CD14-positive monocyte (primary cell): ENCODE measurements around the gene CKAP2L. TPM values are rescaled to one million over a fixed set of nuclear protein-coding genes. Genes with fewer than 3 reads are reported as not detected.

Experiments used
- DNase-seq, 3 donors: peaks; one replicate each; pipeline ENCODE4 v3.0.0-alpha.2; 2011 to 2022
- H2AFZ ChIP-seq: 2 replicates; pipeline ENCODE4 v1.6.0; 2012; ENCODE audit warnings: mild to moderate bottlenecking, low read depth, low read length, inconsistent platforms; ENCODE audit not compliant: insufficient read depth, poor library complexity, severe bottlenecking
- H3K27ac ChIP-seq, 2 donors: 1 replicate in 1 of 2; 2 replicates in 1 of 2; pipeline ENCODE4 v1.5.1; 2012 to 2013; ENCODE audit warnings: low read length in 2 of 2, control low read depth in 1 of 2, inconsistent platforms in 1 of 2, low read depth in 1 of 2, mild to moderate bottlenecking in 1 of 2
- H3K27me3 ChIP-seq, 2 donors: one replicate each; pipeline versions ENCODE4 v1.6.0 to v1.6.1; 2011 to 2013; ENCODE audit warnings: low read length in 2 of 2; ENCODE audit not compliant: control insufficient read depth in 2 of 2, insufficient read depth in 2 of 2
- H3K36me3 ChIP-seq, 2 donors: replicated peaks in 1 of 2; 1 replicate in 1 of 2; 2 replicates in 1 of 2; pipeline versions ENCODE4 v1.5.1 to v1.6.1; 2012 to 2013; ENCODE audit warnings: low read length in 2 of 2, control low read depth in 1 of 2, inconsistent platforms in 1 of 2, mild to moderate bottlenecking in 1 of 2; ENCODE audit not compliant: insufficient read depth in 2 of 2, control insufficient read depth in 1 of 2
- H3K4me1 ChIP-seq, 2 donors: 1 replicate in 1 of 2; 2 replicates in 1 of 2; pipeline versions ENCODE4 v1.5.1 to v1.6.1; 2012 to 2013; ENCODE audit warnings: low read length in 2 of 2, control low read depth in 1 of 2, inconsistent platforms in 1 of 2, mild to moderate bottlenecking in 1 of 2, moderate library complexity in 1 of 2; ENCODE audit not compliant: insufficient read depth in 2 of 2, control insufficient read depth in 1 of 2
- H3K4me2 ChIP-seq: replicated peaks from 2 replicates; pipeline ENCODE3; 2012; ENCODE audit warnings: low read length, moderate library complexity, mild to moderate bottlenecking; ENCODE audit not compliant: poor library complexity, severe bottlenecking; ENCODE audit errors: extremely low read depth
- H3K4me3 ChIP-seq, 3 experiments: fragments of 200-600 bp in 1 of 3; sonication (generic) in 1 of 3; replicated peaks in 1 of 3; 1 replicate in 2 of 3; 2 replicates in 1 of 3; pipeline ENCODE4 v1.5.1; 2011 to 2013; ENCODE audit warnings: low read length in 3 of 3, mild to moderate bottlenecking in 3 of 3, control low read depth in 2 of 3, low read depth in 2 of 3, inconsistent platforms in 1 of 3, moderate library complexity in 1 of 3
- H3K79me2 ChIP-seq: 2 replicates; pipeline ENCODE4 v1.6.0; 2012; ENCODE audit warnings: mild to moderate bottlenecking, control low read depth, inconsistent platforms, low read length, moderate library complexity; ENCODE audit not compliant: insufficient read depth
- H3K9ac ChIP-seq: 2 replicates; pipeline ENCODE4 v1.6.0; 2017; ENCODE audit warnings: low read length, mild to moderate bottlenecking; ENCODE audit not compliant: insufficient read depth, poor library complexity, severe bottlenecking
- H3K9me3 ChIP-seq, 2 donors: replicated peaks in 1 of 2; 1 replicate in 1 of 2; 2 replicates in 1 of 2; pipeline versions ENCODE4 v1.5.1 to v1.6.1; 2012 to 2013; ENCODE audit warnings: low read length in 2 of 2, control low read depth in 1 of 2; ENCODE audit not compliant: control insufficient read depth in 1 of 2, insufficient read depth in 1 of 2
- H4K20me1 ChIP-seq: 2 replicates; pipeline ENCODE4 v1.6.0; 2012; ENCODE audit warnings: mild to moderate bottlenecking, low read length, control low read depth, moderate library complexity; ENCODE audit not compliant: insufficient read depth
- H3K27ac Mint-ChIP-seq, 7 donors: one replicate each; pipeline ENCODE4 v1.8.0; 2020; ENCODE audit warnings: mild to moderate bottlenecking in 7 of 7, mixed read lengths in 7 of 7, moderate library complexity in 6 of 7, inconsistent platforms in 2 of 7
- H3K27me3 Mint-ChIP-seq, 3 donors: one replicate each; pipeline ENCODE4 v1.8.0; 2021 to 2022; ENCODE audit warnings: low read depth in 3 of 3, mild to moderate bottlenecking in 3 of 3, mixed read lengths in 3 of 3, moderate library complexity in 3 of 3, inconsistent platforms in 1 of 3
- H3K36me3 Mint-ChIP-seq, 2 donors: one replicate each; pipeline ENCODE4 v1.8.0; 2020; ENCODE audit warnings: mixed read lengths in 2 of 2, inconsistent platforms in 1 of 2, mild to moderate bottlenecking in 1 of 2
- H3K4me1 Mint-ChIP-seq: one replicate; pipeline ENCODE4 v1.8.0; 2020; ENCODE audit warnings: mild to moderate bottlenecking, mixed read lengths
- H3K4me3 Mint-ChIP-seq, 2 donors: one replicate each; pipeline ENCODE4 v1.8.0; 2020; ENCODE audit warnings: mild to moderate bottlenecking in 2 of 2, mixed read lengths in 2 of 2, moderate library complexity in 1 of 2
- H3K9me3 Mint-ChIP-seq, 7 donors: one replicate each; pipeline ENCODE4 v1.8.0; 2020 to 2022; ENCODE audit warnings: mixed read lengths in 7 of 7, mild to moderate bottlenecking in 6 of 7, moderate library complexity in 6 of 7, inconsistent platforms in 2 of 7
- whole genome bisulfite sequencing: methylation state at CpG from one replicate; pipeline ENCODE4 v1.1.5; 2013; ENCODE audit warnings: missing lambda C conversion rate; ENCODE audit not compliant: insufficient coverage; 5-methylcytosine and 5-hydroxymethylcytosine counted together
- intact Hi-C, 2 donors: fragments of 100-400 bp; cut with micrococcal nuclease; formaldehyde crosslinking; loops; one replicate each; pipeline versions ENCODE4 v1.15.0 to v1.15.1; 2023
- polyA plus RNA-seq, 3 donors: library from polyadenylated mRNA; depleted of rRNA in 1 of 3; unstranded in 2 of 3; stranded (reverse) in 1 of 3; fragments of 300-500 nt in 2 of 3; fragments of >200 nt in 1 of 3; fragmentation: Illumina TruSeq in 2 of 3; gene quantifications; 1 replicate in 2 of 3; 2 replicates in 1 of 3; pipeline ENCODE4 v1.2.3, GENCODE V29; 2012 to 2021
- TF ChIP-seq, protein P1 (sequence below): fragments of 200-600 bp; IDR thresholded peaks from one replicate; pipeline ENCODE4 v1.8.0; 2022; ENCODE audit warnings: antibody characterized with exemption, mild to moderate bottlenecking

Gene CKAP2L
- polyA plus RNA-seq, 3 donors: 0.04 to 0.24 TPM; not detected in 1

DNA sequence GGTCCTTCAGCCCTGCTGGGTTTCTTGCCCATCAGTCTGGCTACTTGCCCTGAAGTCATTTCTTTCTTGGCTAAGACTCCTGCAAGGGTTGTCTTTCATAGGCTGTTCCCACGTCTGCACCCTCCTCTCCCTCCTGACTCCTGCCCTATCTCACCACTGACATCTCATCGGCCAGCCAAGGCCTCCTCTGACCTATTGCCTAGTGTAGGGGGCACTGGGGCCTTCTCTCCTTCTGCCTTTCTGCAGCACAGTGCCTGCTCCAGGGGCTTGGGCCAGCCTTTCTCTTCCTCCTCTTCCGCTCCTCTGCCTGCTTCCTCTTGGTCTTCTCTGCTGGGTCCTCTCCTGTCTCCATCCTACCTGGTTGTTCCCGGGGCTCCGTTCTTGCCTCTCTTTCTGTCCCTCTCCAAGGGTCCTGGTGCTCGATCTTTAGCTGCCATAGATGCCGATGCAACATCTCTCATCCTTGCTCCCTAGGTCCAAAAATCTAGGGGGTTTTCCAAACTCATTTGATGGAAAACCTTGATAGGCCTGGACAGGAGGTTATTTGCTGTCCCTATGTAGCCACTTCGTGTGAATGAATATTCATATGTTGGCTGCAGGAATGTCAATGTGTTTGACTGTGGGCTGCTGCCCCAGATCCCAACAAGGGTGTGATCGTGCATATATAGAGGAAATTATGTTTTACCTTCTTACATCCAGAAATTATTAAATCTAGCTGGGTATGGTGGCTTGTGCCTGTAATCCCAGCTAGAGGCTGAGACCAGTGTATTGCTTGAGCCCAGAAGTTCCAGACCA is 53.3 kb downstream of the CKAP2L start:
- no peak for DNase-seq
- Mint-ChIP-seq H3K27me3 (peaks cover 0 to 6% (median 6%) of the 10 kb centered on the region in 3 donors), H3K4me1 (peaks cover 68% of the 10 kb centered on the region), H3K36me3 (peaks cover 0 to 2% of the 10 kb centered on the region in 2 donors), H3K27ac (peak overlapping the region in 6 of 7 donors; percentile 35 to 80 (median 74)), H3K4me3 (no peak overlapping the region), H3K9me3 (no peaks in the 10 kb centered on the region)
- no peaks in the 10 kb centered on the region for H4K20me1 ChIP-seq
- H2AFZ ChIP-seq: no peak overlapping the region
- intact Hi-C loops: no loop called here
- no peaks in the 10 kb centered on the region for H3K27me3 ChIP-seq
- H3K36me3 ChIP-seq: no peaks in the 10 kb centered on the region
- no peaks in the 10 kb centered on the region for H3K79me2 ChIP-seq
- WGBS: 75% methylated on average over 4 of the region's 9 CpGs
- H3K4me2 ChIP-seq: no peak overlapping the region
- no peak overlapping the region for H3K9ac ChIP-seq
- TF ChIP-seq, protein P1, sequence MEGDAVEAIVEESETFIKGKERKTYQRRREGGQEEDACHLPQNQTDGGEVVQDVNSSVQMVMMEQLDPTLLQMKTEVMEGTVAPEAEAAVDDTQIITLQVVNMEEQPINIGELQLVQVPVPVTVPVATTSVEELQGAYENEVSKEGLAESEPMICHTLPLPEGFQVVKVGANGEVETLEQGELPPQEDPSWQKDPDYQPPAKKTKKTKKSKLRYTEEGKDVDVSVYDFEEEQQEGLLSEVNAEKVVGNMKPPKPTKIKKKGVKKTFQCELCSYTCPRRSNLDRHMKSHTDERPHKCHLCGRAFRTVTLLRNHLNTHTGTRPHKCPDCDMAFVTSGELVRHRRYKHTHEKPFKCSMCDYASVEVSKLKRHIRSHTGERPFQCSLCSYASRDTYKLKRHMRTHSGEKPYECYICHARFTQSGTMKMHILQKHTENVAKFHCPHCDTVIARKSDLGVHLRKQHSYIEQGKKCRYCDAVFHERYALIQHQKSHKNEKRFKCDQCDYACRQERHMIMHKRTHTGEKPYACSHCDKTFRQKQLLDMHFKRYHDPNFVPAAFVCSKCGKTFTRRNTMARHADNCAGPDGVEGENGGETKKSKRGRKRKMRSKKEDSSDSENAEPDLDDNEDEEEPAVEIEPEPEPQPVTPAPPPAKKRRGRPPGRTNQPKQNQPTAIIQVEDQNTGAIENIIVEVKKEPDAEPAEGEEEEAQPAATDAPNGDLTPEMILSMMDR: no peak
- H3K4me3 ChIP-seq: no peak overlapping the region
- H3K27ac ChIP-seq: no peak overlapping the region
- no peaks in the 10 kb centered on the region for H3K9me3 ChIP-seq
- H3K4me1 ChIP-seq: peaks cover 49 to 54% of the 10 kb centered on the region in 2 donors

DNA sequence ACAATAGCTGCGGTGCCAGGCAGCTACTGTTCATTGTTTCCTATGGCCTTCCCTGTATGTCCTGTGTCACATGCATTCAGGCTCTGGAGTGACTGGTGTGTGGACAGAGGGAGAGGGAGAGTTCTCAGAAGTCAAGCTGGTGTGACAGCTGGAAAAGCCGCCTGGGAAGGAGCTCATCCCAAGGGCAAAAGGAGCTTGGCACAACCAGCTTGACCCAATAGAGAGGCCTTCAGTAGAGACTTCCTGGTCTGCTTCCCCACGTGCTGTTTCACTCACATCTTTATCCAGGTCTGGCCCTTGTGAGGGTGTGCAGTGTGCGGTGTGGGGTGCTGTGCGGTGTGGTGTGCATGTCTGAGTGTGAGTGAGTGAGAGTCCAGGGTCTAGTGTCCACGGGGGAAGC is 54.7 kb downstream of the CKAP2L start:
- Histone ChIP-seq H3K79me2 (no peaks in the 10 kb centered on the region), H3K4me2 (no peak overlapping the region), H3K9ac (no peak overlapping the region), H3K27ac (peak overlapping the region; percentile 91 to 96), H3K36me3 (no peaks in the 10 kb centered on the region), H3K27me3 (no peaks in the 10 kb centered on the region), H2AFZ (peak overlapping the region; percentile 58), H3K4me1 (peaks cover 61 to 66% of the 10 kb centered on the region in 2 donors), H4K20me1 (no peaks in the 10 kb centered on the region), H3K4me3 (no peak overlapping the region), H3K9me3 (no peaks in the 10 kb centered on the region)
- H3K4me1 Mint-ChIP-seq: peaks cover 78% of the 10 kb centered on the region
- H3K9me3 Mint-ChIP-seq: no peaks in the 10 kb centered on the region
- DNase-seq: no peak
- H3K4me3 Mint-ChIP-seq: no peak overlapping the region
- H3K27ac Mint-ChIP-seq: peak overlapping the region; percentile 95 to 99 (median 98)
- intact Hi-C loops: no loop called here
- H3K36me3 Mint-ChIP-seq: peaks cover 0 to 2% of the 10 kb centered on the region in 2 donors
- peaks cover 0 to 6% (median 3%) of the 10 kb centered on the region in 3 donors for H3K27me3 Mint-ChIP-seq
- 91% methylated on average over 4 of the region's 6 CpGs for WGBS
- TF ChIP-seq, protein P1: no peak
